Nephron (organoid): ENCODE data around the gene CEACAM3.

Experiments used
- H3K27ac Mint-ChIP-seq, 3 experiments: 2 replicates each; pipeline ENCODE4 v1.8.0; 2020; ENCODE audit warnings: mixed read lengths in 3 of 3, mild to moderate bottlenecking in 2 of 3, moderate library complexity in 1 of 3
- H3K27me3 Mint-ChIP-seq: 2 replicates; pipeline ENCODE4 v1.8.0; 2021; ENCODE audit warnings: low read depth, mild to moderate bottlenecking, moderate library complexity, mixed read lengths
- H3K36me3 Mint-ChIP-seq: 2 replicates; pipeline ENCODE4 v1.8.0; 2020; ENCODE audit warnings: low read depth, mixed read lengths
- H3K4me1 Mint-ChIP-seq: 2 replicates; pipeline ENCODE4 v1.8.0; 2020; ENCODE audit warnings: mixed read lengths
- H3K4me3 Mint-ChIP-seq, 3 experiments: 2 replicates each; pipeline ENCODE4 v1.8.0; 2020; ENCODE audit warnings: mild to moderate bottlenecking in 3 of 3, mixed read lengths in 3 of 3, moderate library complexity in 2 of 3
- H3K9me3 Mint-ChIP-seq: 2 replicates; pipeline ENCODE4 v1.8.0; 2020; ENCODE audit warnings: mixed read lengths
- TF ChIP-seq, protein P1 (sequence below), 3 experiments: fragments of 200-600 bp; sonication (generic); IDR thresholded peaks; one replicate each; pipeline ENCODE4 v1.5.0; 2021; ENCODE audit warnings: antibody characterized with exemption in 3 of 3; ENCODE audit not compliant: unreplicated experiment in 3 of 3

The CEACAM3 gene

DNA sequence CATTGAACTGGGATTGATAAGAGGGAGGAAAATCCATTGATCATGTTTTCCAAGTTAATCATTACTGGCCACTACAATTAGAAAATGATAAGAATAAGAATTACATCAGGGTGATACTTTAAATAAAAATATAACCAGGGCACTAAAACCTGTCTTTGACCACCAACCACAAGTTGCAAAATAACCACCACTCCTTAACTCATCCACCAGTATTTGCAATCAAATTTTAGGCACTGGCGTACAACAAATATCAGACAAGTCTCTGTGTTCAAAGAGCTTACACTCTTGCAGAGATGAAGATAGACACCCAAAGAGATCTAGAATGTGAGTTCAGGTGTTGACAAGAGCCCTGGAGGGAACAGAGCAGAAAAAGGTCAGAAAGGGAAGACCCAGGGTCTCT, 514 bp downstream of the CEACAM3 start:
- H3K9me3 Mint-ChIP-seq: no peaks in the 10 kb centered on the region
- H3K4me3 Mint-ChIP-seq: no peak overlapping the region
- H3K36me3 Mint-ChIP-seq: no peaks in the 10 kb centered on the region
- H3K4me1 Mint-ChIP-seq: no peaks in the 10 kb centered on the region
- H3K27me3 Mint-ChIP-seq: peaks cover 38% of the 10 kb centered on the region
- TF ChIP-seq, protein P1, sequence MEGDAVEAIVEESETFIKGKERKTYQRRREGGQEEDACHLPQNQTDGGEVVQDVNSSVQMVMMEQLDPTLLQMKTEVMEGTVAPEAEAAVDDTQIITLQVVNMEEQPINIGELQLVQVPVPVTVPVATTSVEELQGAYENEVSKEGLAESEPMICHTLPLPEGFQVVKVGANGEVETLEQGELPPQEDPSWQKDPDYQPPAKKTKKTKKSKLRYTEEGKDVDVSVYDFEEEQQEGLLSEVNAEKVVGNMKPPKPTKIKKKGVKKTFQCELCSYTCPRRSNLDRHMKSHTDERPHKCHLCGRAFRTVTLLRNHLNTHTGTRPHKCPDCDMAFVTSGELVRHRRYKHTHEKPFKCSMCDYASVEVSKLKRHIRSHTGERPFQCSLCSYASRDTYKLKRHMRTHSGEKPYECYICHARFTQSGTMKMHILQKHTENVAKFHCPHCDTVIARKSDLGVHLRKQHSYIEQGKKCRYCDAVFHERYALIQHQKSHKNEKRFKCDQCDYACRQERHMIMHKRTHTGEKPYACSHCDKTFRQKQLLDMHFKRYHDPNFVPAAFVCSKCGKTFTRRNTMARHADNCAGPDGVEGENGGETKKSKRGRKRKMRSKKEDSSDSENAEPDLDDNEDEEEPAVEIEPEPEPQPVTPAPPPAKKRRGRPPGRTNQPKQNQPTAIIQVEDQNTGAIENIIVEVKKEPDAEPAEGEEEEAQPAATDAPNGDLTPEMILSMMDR (IDR thresholded peaks at IDR 0.05; ENCODE audit: unreplicated experiment in 3 of 3): no peak
- no peak overlapping the region for H3K27ac Mint-ChIP-seq

DNA sequence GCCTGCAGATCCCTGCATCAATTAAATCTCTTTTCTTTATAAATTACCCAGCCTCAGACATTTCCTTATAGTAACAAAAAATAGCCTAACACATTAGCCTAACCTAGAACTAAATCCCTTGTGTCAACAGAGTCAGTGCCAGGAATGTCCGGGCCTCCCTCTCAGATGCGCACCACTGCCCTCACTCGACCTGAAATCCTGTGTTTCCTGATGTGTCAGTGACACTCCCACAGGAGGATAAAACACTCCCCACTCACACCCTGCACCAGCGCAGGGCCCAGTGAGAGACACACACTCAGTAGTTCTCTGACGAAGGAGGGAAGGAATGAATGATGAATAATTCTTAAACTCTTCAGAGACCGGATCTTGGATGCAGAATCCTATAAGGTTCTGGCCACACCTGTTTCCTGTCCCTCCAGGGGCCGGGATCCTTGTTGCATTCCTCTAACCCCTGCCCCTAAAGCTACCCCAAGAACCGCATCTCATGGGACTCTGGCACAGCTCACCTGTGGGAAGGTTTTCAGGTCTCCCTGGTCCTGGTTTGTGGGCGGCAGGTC, 3.1 kb downstream of the CEACAM3 start:
- no peaks in the 10 kb centered on the region for H3K36me3 Mint-ChIP-seq
- H3K27ac Mint-ChIP-seq: no peak overlapping the region
- H3K4me1 Mint-ChIP-seq: no peaks in the 10 kb centered on the region
- H3K4me3 Mint-ChIP-seq: no peak overlapping the region
- TF ChIP-seq, protein P1 (IDR thresholded peaks at IDR 0.05; ENCODE audit: unreplicated experiment in 3 of 3): no peak
- peaks cover 34% of the 10 kb centered on the region for H3K27me3 Mint-ChIP-seq
- H3K9me3 Mint-ChIP-seq: no peaks in the 10 kb centered on the region

DNA sequence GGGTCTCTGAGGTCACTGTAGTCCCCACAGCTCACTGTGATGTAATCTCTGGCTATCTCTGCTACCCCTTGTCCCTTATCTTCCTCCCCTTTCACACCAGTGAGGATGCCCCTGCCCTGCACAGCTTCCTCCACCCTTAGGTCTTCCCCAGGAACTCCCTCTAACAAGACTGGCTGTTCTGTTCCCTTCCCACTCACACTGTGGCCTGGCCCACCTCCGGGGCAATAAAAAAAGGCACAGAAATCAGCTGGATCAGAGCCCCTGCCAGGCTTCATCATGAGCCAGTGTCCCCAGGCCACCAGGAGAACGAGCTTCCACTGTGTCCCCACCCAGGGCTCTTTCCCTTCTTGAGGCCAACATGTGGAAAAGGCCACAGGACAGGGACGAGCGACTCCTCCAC, 4.6 kb downstream of the CEACAM3 start:
- H3K4me3 Mint-ChIP-seq: no peak overlapping the region
- no peak overlapping the region for H3K27ac Mint-ChIP-seq
- H3K4me1 Mint-ChIP-seq: no peaks in the 10 kb centered on the region
- H3K27me3 Mint-ChIP-seq: peaks cover 32% of the 10 kb centered on the region
- H3K36me3 Mint-ChIP-seq: no peaks in the 10 kb centered on the region
- TF ChIP-seq, protein P1 (IDR thresholded peaks at IDR 0.05; ENCODE audit: unreplicated experiment in 3 of 3): no peak
- no peaks in the 10 kb centered on the region for H3K9me3 Mint-ChIP-seq

DNA sequence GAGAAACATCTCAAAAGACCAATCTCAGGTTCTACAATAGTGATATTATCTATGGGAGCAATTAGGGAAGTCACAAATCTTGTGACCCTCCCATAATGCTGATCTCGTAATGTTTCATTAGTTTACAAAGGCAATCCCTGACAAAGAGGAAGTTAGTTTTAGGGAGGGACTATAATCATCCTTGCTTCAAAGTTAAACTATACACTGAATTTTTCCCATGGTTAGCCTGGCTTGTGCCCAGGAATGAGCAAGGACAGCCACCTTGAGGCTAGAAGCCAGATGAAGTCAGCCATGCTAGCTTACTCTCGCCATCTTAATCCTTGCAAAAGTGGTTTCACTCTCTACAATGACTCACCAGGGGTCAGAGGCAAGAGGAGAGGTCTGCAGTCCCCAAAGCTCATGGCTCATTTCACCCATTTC, 5.4 kb downstream of the CEACAM3 start:
- Mint-ChIP-seq H3K27me3 (peaks cover 28% of the 10 kb centered on the region), H3K27ac (no peak overlapping the region), H3K4me1 (no peaks in the 10 kb centered on the region), H3K4me3 (no peak overlapping the region), H3K36me3 (no peaks in the 10 kb centered on the region), H3K9me3 (no peaks in the 10 kb centered on the region)
- TF ChIP-seq, protein P1 (IDR thresholded peaks at IDR 0.05; ENCODE audit: unreplicated experiment in 3 of 3): no peak

DNA sequence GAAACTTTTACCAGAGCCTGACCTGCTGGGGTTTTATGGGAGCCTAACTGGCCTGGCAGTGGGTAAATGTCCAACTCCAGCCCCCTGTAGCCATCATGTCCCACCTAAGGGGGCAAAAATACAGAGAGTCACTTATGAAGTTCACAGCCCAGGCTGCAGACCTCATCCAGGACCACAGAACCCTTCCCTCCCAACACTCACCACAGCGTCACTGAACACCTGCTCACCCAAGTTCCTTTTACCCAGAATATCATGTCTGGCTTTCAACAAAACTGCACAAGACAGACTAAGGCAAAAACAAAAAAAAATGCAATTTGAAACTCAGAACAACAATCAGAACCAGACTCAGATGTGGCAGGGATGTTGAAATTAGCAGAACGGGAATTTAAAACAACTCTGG, 6.4 kb downstream of the CEACAM3 start:
- Mint-ChIP-seq H3K36me3 (no peaks in the 10 kb centered on the region), H3K4me3 (no peak overlapping the region), H3K27me3 (peaks cover 24% of the 10 kb centered on the region), H3K4me1 (no peaks in the 10 kb centered on the region), H3K9me3 (no peaks in the 10 kb centered on the region), H3K27ac (no peak overlapping the region)
- TF ChIP-seq, protein P1 (IDR thresholded peaks at IDR 0.05; ENCODE audit: unreplicated experiment in 3 of 3): no peak

DNA sequence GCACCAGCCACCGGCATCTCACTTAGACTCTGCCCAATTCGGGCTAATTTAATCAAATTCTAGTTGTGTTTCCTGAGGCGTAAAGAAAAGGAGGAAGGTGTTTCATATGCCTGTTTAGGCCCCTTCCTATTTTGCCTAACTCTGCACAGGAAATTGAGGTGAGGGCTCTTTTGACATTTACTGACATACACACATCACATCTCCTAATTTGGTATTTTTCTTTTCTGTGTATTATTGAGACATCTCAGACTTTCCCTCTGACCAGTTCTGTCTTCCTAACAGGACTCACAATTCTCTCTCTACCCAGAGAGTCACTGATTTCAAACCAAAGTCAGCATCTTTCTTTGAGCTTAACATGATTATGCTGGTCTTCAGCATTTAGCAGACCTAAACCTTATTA, 7.9 kb downstream of the CEACAM3 start:
- Mint-ChIP-seq H3K4me1 (no peaks in the 10 kb centered on the region), H3K4me3 (no peak overlapping the region), H3K27ac (no peak overlapping the region), H3K36me3 (no peaks in the 10 kb centered on the region), H3K27me3 (peaks cover 23% of the 10 kb centered on the region), H3K9me3 (no peaks in the 10 kb centered on the region)
- TF ChIP-seq, protein P1 (IDR thresholded peaks at IDR 0.05; ENCODE audit: unreplicated experiment in 3 of 3): no peak
